ENCODE data around the gene KRTAP10-3. TPM values are rescaled to one million over a fixed set of nuclear protein-coding genes. Genes with fewer than 3 reads are reported as not detected.

Gene KRTAP10-3
- polyA plus RNA-seq, 1 experiment, result not detected

- Histone ChIP-seq H3K27ac (ENCODE audit: low read depth, low read length) (no peak overlapping the region), H3K9me3 (ENCODE audit: control insufficient read depth, insufficient read depth, low read length) (peaks cover 18% of the 10 kb centered on the region), H3K27me3 (ENCODE audit: control insufficient read depth, insufficient read depth, low read length) (no peaks in the 10 kb centered on the region), H3K4me3 (ENCODE audit: low read depth, low read length) (no peak overlapping the region)
- ChIA-PET POLR2A (no interaction called here), CTCF (interaction anchor here (0.6 kb wide), 1 partner anchor 12 kb away, joined by 3 read pairs; no protein-coding TSS in a partner anchor)
- no peak for TF ChIP-seq CTCF (IDR thresholded peaks at IDR 0.05; ENCODE audit: low read depth, low read length)
- no peak for DNase-seq (ENCODE audit: low read depth, low spot score)
Observed at GRCh38 chr21:44571844-44572782, 13.5 kb upstream of the KRTAP10-3 start.

- CTCF ChIA-PET, result interaction anchor here (0.6 kb wide), 1 partner anchor 11 kb away, joined by 3 read pairs; no protein-coding TSS in a partner anchor
- TF ChIP-seq CTCF (IDR thresholded peaks at IDR 0.05; ENCODE audit: low read depth, low read length), result no peak
- Histone ChIP-seq H3K9me3 (ENCODE audit: control insufficient read depth, insufficient read depth, low read length) (peaks cover 18% of the 10 kb centered on the region), H3K27ac (ENCODE audit: low read depth, low read length) (no peak overlapping the region), H3K27me3 (ENCODE audit: control insufficient read depth, insufficient read depth, low read length) (no peaks in the 10 kb centered on the region), H3K4me3 (ENCODE audit: low read depth, low read length) (no peak overlapping the region)
- no peak for DNase-seq (ENCODE audit: low read depth, low spot score)
- POLR2A ChIA-PET, result no interaction called here
Observed at GRCh38 chr21:44571296-44571695, 12.7 kb upstream of the KRTAP10-3 start.

- POLR2A ChIA-PET, result no interaction called here
- no peak for TF ChIP-seq CTCF (IDR thresholded peaks at IDR 0.05; ENCODE audit: low read depth, low read length)
- no peak for DNase-seq (ENCODE audit: low read depth, low spot score)
- H3K4me3 ChIP-seq (ENCODE audit: low read depth, low read length), result no peak overlapping the region
- peaks cover 18% of the 10 kb centered on the region for H3K9me3 ChIP-seq (ENCODE audit: control insufficient read depth, insufficient read depth, low read length)
- H3K27me3 ChIP-seq (ENCODE audit: control insufficient read depth, insufficient read depth, low read length), result no peaks in the 10 kb centered on the region
- H3K27ac ChIP-seq (ENCODE audit: low read depth, low read length), result no peak overlapping the region
- CTCF ChIA-PET, result no interaction called here
Observed at GRCh38 chr21:44569861-44570517, 11.4 kb upstream of the KRTAP10-3 start.

GRCh38 chr21:44568667-44569556 lies 10.3 kb upstream of the KRTAP10-3 start:
- peaks cover 18% of the 10 kb centered on the region for H3K9me3 ChIP-seq (ENCODE audit: control insufficient read depth, insufficient read depth, low read length)
- no peaks in the 10 kb centered on the region for H3K27me3 ChIP-seq (ENCODE audit: control insufficient read depth, insufficient read depth, low read length)

More at GRCh38 chr21:44568667-44569556, 10.3 kb upstream of the KRTAP10-3 start:
- no peak for TF ChIP-seq CTCF (IDR thresholded peaks at IDR 0.05; ENCODE audit: low read depth, low read length)
- POLR2A ChIA-PET, result no interaction called here
- Histone ChIP-seq H3K27ac (ENCODE audit: low read depth, low read length) (no peak overlapping the region), H3K4me3 (ENCODE audit: low read depth, low read length) (no peak overlapping the region)
- CTCF ChIA-PET, result no interaction called here
- DNase-seq (ENCODE audit: low read depth, low spot score), result no peak
